SU-DHL-6 (cell line): ENCODE results near the gene DVL1.

Experiments used
- H2AFZ ChIP-seq: fragments of 200-600 bp; sonication (generic); 2 replicates; pipeline ENCODE4 v1.6.1; 2014; ENCODE audit warnings: low read depth, mild to moderate bottlenecking, moderate library complexity, mixed read lengths, antibody characterized with exemption, low read length; ENCODE audit not compliant: severe bottlenecking
- H3F3A ChIP-seq: fragments of 200-600 bp; shearing (Covaris generic); 2 replicates; pipeline ENCODE4 v1.6.0; 2016; ENCODE audit warnings: antibody characterized with exemption, mild to moderate bottlenecking; ENCODE audit not compliant: insufficient read depth
- H3K27ac ChIP-seq: fragments of 200-600 bp; sonication (generic); 2 replicates; pipeline ENCODE4 v1.5.1; 2016; ENCODE audit warnings: low read depth, mild to moderate bottlenecking, low read length, moderate library complexity, mixed read lengths
- H3K27me3 ChIP-seq: fragments of 200-600 bp; sonication (generic), shearing (Covaris generic); 2 replicates; pipeline ENCODE4 v1.6.0; 2014; ENCODE audit warnings: mild to moderate bottlenecking, low read length
- H3K36me3 ChIP-seq: fragments of 200-600 bp; sonication (generic); 2 replicates; pipeline ENCODE4 v1.6.1; 2014; ENCODE audit warnings: mild to moderate bottlenecking, low read length, mixed read lengths
- H3K4me2 ChIP-seq: fragments of 300-600, 200-600 bp; shearing (Covaris generic), sonication (generic); 2 replicates; pipeline ENCODE4 v1.6.0; 2014; ENCODE audit warnings: low read length, low read depth, mild to moderate bottlenecking; ENCODE audit not compliant: poor library complexity, severe bottlenecking
- H3K4me3 ChIP-seq: fragments of 200-600 bp; sonication (generic); 2 replicates; pipeline ENCODE4 v1.5.1; 2014; ENCODE audit warnings: antibody characterized with exemption, low read length, mild to moderate bottlenecking, mixed read lengths; ENCODE audit not compliant: insufficient read depth, poor library complexity, severe bottlenecking
- H3K79me2 ChIP-seq: fragments of 200-600 bp; sonication (generic); 2 replicates; pipeline ENCODE4 v1.6.1; 2014; ENCODE audit warnings: mild to moderate bottlenecking, low read length, moderate library complexity; ENCODE audit not compliant: insufficient read depth
- H3K9ac ChIP-seq: fragments of 200-600 bp; sonication (generic); 2 replicates; pipeline ENCODE4 v1.7.0; 2014; ENCODE audit warnings: mild to moderate bottlenecking, low read length
- H3K9me2 ChIP-seq: fragments of 200-600 bp; sonication (generic); replicated peaks from 2 replicates; pipeline ENCODE4 v1.6.1; 2014; ENCODE audit warnings: low read length; ENCODE audit not compliant: insufficient read depth
- H3K9me3 ChIP-seq: fragments of 200-600 bp; sonication (generic); 2 replicates; pipeline ENCODE4 v1.6.1; 2014; ENCODE audit warnings: low read length, mixed read lengths; ENCODE audit not compliant: insufficient read depth
- H4K20me1 ChIP-seq: fragments of 200-600 bp; sonication (generic); 2 replicates; pipeline ENCODE4 v1.6.1; 2014; ENCODE audit warnings: low read depth, mild to moderate bottlenecking, antibody characterized with exemption, low read length, moderate library complexity, mixed read lengths
- EZH2phosphoT487 ChIP-seq: fragments of 200-600 bp; sonication (generic), shearing (Covaris generic); conservative IDR thresholded peaks from 2 replicates; pipeline ENCODE4 v1.6.1; 2018; ENCODE audit warnings: mild to moderate bottlenecking, antibody characterized with exemption, low read length, moderate library complexity, mixed read lengths
- TF ChIP-seq, protein P1 (sequence below): fragments of 200-600 bp; sonication (generic); IDR thresholded peaks from one replicate; pipeline ENCODE4 v1.5.1; 2017; ENCODE audit warnings: antibody characterized with exemption, mild to moderate bottlenecking, low read length, moderate library complexity; ENCODE audit not compliant: insufficient read depth, poor library complexity, severe bottlenecking

Gene DVL1

DNA sequence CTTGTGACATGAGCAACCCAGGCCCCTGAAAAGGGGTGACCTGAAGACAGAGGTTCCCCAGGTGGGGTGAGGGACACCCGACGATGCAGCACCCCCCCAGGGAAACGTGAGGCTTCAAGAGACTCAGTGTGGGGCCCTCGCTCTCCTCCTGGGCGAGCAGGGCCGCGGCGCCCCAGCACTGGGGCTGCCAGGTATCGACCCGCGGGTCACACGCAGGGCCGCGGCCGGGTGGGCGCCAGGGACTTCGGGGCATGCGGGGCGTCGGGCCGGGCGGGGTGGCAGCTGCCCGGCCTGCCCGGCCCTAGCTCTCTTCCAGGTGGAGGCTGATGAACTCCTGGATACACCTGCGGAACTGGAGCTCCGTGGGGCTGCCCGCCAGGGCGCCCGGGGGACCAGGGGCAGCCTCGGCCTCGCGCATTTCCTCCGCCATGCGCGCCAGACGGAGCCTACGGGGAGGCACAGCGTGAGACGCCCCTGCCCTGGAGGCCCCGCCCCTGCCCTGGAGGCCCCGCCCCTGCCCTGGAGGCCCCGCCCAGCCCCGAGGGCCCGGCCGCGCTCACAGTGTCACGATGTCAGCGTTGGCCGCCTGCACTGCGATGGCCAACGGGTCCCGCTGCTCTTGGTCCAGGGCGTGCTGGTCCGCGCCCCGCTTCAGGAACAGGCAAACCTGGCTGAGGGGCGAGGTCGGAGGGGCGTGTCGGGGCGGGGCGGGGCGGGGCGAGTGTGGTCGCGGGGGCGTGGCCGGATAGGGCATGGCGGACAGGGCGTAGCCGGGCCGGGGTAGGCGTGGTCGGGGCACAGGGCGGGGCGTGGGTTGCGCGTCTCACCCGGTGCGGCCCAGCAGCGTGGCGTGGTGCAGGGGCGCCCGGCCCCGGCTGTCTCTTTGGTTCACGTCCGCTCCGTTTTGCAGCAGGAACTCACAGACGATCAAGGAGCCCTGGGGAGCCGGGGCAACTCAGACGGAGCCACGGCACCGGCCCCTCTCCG is 55.7 kb downstream of the DVL1 start:
- no peaks in the 10 kb centered on the region for H3K9me3 ChIP-seq
- no peak overlapping the region for H3K27ac ChIP-seq
- no peaks in the 10 kb centered on the region for H3K27me3 ChIP-seq
- no peaks in the 10 kb centered on the region for H3K36me3 ChIP-seq
- TF ChIP-seq EZH2phosphoT487 = no peak
- TF ChIP-seq, protein P1, sequence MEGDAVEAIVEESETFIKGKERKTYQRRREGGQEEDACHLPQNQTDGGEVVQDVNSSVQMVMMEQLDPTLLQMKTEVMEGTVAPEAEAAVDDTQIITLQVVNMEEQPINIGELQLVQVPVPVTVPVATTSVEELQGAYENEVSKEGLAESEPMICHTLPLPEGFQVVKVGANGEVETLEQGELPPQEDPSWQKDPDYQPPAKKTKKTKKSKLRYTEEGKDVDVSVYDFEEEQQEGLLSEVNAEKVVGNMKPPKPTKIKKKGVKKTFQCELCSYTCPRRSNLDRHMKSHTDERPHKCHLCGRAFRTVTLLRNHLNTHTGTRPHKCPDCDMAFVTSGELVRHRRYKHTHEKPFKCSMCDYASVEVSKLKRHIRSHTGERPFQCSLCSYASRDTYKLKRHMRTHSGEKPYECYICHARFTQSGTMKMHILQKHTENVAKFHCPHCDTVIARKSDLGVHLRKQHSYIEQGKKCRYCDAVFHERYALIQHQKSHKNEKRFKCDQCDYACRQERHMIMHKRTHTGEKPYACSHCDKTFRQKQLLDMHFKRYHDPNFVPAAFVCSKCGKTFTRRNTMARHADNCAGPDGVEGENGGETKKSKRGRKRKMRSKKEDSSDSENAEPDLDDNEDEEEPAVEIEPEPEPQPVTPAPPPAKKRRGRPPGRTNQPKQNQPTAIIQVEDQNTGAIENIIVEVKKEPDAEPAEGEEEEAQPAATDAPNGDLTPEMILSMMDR = no peak
- H3K4me3 ChIP-seq = no peak overlapping the region
- no peak overlapping the region for H2AFZ ChIP-seq
- no peak overlapping the region for H3K9ac ChIP-seq
- no peaks in the 10 kb centered on the region for H4K20me1 ChIP-seq
- H3K9me2 ChIP-seq = no peaks in the 10 kb centered on the region
- H3K4me2 ChIP-seq = no peak overlapping the region
- no peaks in the 10 kb centered on the region for H3F3A ChIP-seq
- no peaks in the 10 kb centered on the region for H3K79me2 ChIP-seq

DNA sequence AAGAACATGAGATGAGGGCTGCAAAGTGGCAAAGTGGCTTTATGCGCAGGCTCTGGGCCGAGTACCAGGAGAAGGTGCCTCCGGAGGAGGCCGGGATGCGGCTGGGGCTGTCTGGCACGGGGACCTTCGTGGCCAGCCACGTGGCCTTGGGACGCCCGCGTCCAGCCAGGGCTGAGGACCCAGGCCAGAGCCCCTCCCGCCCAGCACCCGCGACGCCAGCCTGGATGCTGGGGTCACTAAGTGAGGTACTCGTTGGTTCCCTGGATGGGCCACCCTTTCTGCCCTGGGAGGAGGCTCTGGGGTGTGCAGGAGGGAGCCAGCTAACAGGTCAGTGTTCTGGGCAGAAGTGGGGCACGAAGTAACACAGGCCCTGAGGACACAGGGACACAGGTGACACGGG is 56.4 kb downstream of the DVL1 start:
- no peak overlapping the region for H3K9ac ChIP-seq
- no peaks in the 10 kb centered on the region for H3F3A ChIP-seq
- no peaks in the 10 kb centered on the region for H3K9me2 ChIP-seq
- H3K27ac ChIP-seq = no peak overlapping the region
- H3K36me3 ChIP-seq = no peaks in the 10 kb centered on the region
- no peaks in the 10 kb centered on the region for H3K27me3 ChIP-seq
- H3K4me2 ChIP-seq = no peak overlapping the region
- no peak for TF ChIP-seq EZH2phosphoT487
- TF ChIP-seq, protein P1 = no peak
- H4K20me1 ChIP-seq = no peaks in the 10 kb centered on the region
- H3K79me2 ChIP-seq = no peaks in the 10 kb centered on the region
- H2AFZ ChIP-seq = no peak overlapping the region
- no peaks in the 10 kb centered on the region for H3K9me3 ChIP-seq
- no peak overlapping the region for H3K4me3 ChIP-seq

DNA sequence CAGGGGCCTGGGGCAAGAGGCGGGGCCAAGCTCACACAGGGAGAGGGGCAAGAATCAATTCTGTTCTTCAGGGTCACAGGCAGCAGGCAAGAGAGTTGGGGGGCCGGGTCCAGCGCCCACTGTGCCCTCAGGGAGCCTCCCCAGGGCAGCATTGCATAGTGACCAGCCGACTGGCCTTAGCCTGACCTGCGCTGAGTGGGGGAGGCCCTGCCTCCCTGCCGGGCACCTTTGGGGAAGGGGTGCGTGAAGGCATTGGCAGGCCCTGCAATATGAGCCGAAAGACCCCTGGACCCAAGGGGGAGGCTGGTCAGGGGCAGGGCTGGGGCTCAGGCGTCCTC is 56.8 kb downstream of the DVL1 start:
- H3K9me3 ChIP-seq = no peaks in the 10 kb centered on the region
- no peak overlapping the region for H3K9ac ChIP-seq
- TF ChIP-seq EZH2phosphoT487 = no peak
- TF ChIP-seq, protein P1 = no peak
- H3F3A ChIP-seq = no peaks in the 10 kb centered on the region
- H3K4me3 ChIP-seq = no peak overlapping the region
- no peaks in the 10 kb centered on the region for H3K36me3 ChIP-seq
- no peak overlapping the region for H2AFZ ChIP-seq
- H3K27me3 ChIP-seq = no peaks in the 10 kb centered on the region
- no peak overlapping the region for H3K27ac ChIP-seq
- no peaks in the 10 kb centered on the region for H3K79me2 ChIP-seq
- H3K4me2 ChIP-seq = no peak overlapping the region
- no peaks in the 10 kb centered on the region for H3K9me2 ChIP-seq
- H4K20me1 ChIP-seq = no peaks in the 10 kb centered on the region
